ENCODE data around the gene DCAKD. TPM values are rescaled to one million over a fixed set of nuclear protein-coding genes. Genes with fewer than 3 reads are reported as not detected.

The DCAKD gene
- total and polyA plus RNA-seq, 2 of the 8 experiments (the other 6 are each of a cell fraction or from before 2014, with no cell fraction given), result 35.6 to 52.9 TPM

DNA sequence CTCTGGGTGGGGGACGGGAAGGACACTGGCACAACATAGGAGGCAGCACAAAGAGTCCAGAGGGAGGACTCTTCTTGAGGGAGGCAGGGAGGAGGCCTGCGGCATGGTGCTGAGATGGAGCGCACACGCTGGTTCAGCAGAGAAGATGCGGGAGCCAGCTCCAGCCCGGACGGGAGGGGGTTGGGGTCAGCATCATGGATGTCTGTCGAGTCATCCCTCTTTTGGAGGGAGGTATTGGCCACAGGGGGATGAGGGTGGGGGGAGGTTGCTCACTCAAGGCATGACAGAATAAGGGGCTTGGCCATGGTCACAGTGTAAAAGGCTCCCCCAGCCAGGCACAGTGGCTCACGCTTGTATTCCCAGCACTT, 19.3 kb downstream of the DCAKD start (continued):
- TF ChIP-seq CBX8 (IDR thresholded peaks at IDR 0.05; ENCODE audit: borderline replicate concordance, low read depth, low read length) (no peak), HDAC6 (IDR thresholded peaks at IDR 0.05; ENCODE audit: low read depth, low read length) (no peak), KDM1A (IDR thresholded peaks at IDR 0.05; ENCODE audit: borderline replicate concordance, low read length) (no peak), KDM5A (IDR thresholded peaks at IDR 0.05; ENCODE audit: low read length) (no peak), GABPA (IDR thresholded peaks at IDR 0.05; ENCODE audit: borderline replicate concordance, insufficient read depth, low read length) (no peak), RNF2 (IDR thresholded peaks at IDR 0.05; ENCODE audit: borderline replicate concordance, low read depth, low read length, missing control alignments, poor library complexity, severe bottlenecking) (no peak), SIRT6 (IDR thresholded peaks at IDR 0.05; ENCODE audit: low read length) (no peak), BRCA1 (IDR thresholded peaks at IDR 0.05; ENCODE audit: low read depth, low read length) (no peak), FOSL1 (IDR thresholded peaks at IDR 0.05; ENCODE audit: insufficient read depth, low read depth, low read length) (no peak), SP4 (IDR thresholded peaks at IDR 0.05; ENCODE audit: low read length) (no peak)
